PFSK-1 (cell line): Measurements from ENCODE around the gene FAM171A1.

Source experiments
- FOXP2 ChIP-seq: optimal IDR thresholded peaks from 2 replicates; pipeline ENCODE3; 2011; ENCODE audit warnings: borderline replicate concordance, control low read depth, inconsistent platforms; ENCODE audit not compliant: insufficient read depth; ENCODE audit errors: extremely low read length, extremely low read depth
- POLR2AphosphoS5 ChIP-seq: IDR thresholded peaks from 2 replicates; pipeline ENCODE4 v1.6.1; 2012; ENCODE audit warnings: low read depth, mild to moderate bottlenecking, control low read depth, low read length, moderate library complexity
- REST ChIP-seq, 2 experiments: IDR thresholded peaks; 2 replicates each; pipeline versions ENCODE4 v1.6.1 to v1.8.0; 2011 to 2012; ENCODE audit warnings: low read depth in 2 of 2, low read length in 2 of 2, control low read depth in 1 of 2, inconsistent platforms in 1 of 2, mild to moderate bottlenecking in 1 of 2, moderate library complexity in 1 of 2; ENCODE audit not compliant: insufficient read depth in 1 of 2
- SIN3A ChIP-seq: IDR thresholded peaks from 2 replicates; pipeline ENCODE4 v1.6.1; 2012; ENCODE audit warnings: mild to moderate bottlenecking, low read length, moderate library complexity, borderline replicate concordance; ENCODE audit not compliant: insufficient read depth
- TAF1 ChIP-seq: IDR thresholded peaks from 2 replicates; pipeline ENCODE4 v1.6.1; 2012; ENCODE audit warnings: low read length, control low read depth, borderline replicate concordance; ENCODE audit not compliant: insufficient read depth

The FAM171A1 gene

DNA sequence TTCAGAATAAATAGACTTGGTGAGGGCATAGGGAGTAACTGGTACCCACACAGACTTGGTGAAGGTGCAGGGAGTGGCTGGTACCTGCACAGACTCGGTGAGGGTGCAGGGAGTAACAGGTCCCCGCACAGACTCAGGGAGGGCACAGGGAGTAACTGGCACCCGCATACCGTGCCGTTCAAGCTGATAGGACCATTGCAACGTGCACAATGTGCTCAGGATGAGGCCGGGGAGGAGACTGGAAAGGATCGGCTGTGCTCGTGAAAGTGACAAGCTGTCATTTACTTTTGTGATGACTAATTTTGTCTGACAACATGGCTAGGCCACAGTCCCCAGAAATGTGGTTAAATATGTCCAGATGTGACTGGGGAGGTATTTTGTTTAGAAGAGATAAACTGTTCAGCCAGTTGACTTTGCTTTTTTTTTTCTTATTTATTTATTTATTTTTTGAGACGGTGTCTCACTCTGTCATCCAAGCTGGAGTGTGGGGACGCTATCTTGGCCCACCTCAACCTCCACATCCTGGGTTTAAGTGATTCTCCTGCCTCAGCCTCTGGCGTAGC lies 126.4 kb downstream of the FAM171A1 start:
- TF ChIP-seq POLR2AphosphoS5 (no peak), SIN3A (no peak)

- TF ChIP-seq REST (IDR thresholded peaks at IDR 0.05; ENCODE audit: insufficient read depth in 1 of 2, low read depth in 2 of 2, low read length in 2 of 2) (no peak), TAF1 (no peak)
These were observed 128.7 kb downstream of the FAM171A1 start for GRCh38 chr10:15242261-15242840.

DNA sequence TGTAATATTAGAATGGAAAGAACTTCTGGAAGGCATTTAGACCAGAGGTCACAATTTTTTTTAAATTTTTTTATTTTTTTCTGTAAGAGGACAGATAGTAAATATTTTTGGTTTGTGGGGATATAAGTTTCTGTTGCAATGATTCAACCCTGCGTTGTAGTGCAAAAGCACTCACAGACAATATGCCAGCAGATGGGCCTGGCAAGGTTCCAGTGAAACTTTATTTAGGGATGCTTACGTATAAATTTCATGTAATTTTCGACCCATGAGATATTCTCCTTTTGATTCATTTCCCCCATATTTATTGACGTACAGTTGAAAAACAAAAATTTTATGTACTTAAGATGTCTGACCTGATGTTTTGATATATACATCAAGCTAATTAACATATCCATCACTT lies 129.8 kb downstream of the FAM171A1 start:
- TF ChIP-seq SIN3A (no peak), TAF1 (no peak)

GRCh38 chr10:15238555-15239335 lies 132.3 kb downstream of the FAM171A1 start:
- no peak for TF ChIP-seq FOXP2
- no peak for TF ChIP-seq TAF1
- TF ChIP-seq REST (IDR thresholded peaks at IDR 0.05; ENCODE audit: insufficient read depth in 1 of 2, low read depth in 2 of 2, low read length in 2 of 2), result no peak
- no peak for TF ChIP-seq POLR2AphosphoS5

GRCh38 chr10:15237351-15237750 lies 133.7 kb downstream of the FAM171A1 start:
- TF ChIP-seq TAF1, result no peak
- TF ChIP-seq POLR2AphosphoS5, result no peak
- no peak for TF ChIP-seq FOXP2
- no peak for TF ChIP-seq REST (IDR thresholded peaks at IDR 0.05; ENCODE audit: insufficient read depth in 1 of 2, low read depth in 2 of 2, low read length in 2 of 2)
- TF ChIP-seq SIN3A, result no peak

GRCh38 chr10:15236340-15236739 lies 134.7 kb downstream of the FAM171A1 start:
- TF ChIP-seq TAF1 (no peak), REST (IDR thresholded peaks at IDR 0.05; ENCODE audit: insufficient read depth in 1 of 2, low read depth in 2 of 2, low read length in 2 of 2) (no peak), POLR2AphosphoS5 (no peak), SIN3A (no peak), FOXP2 (no peak)
